H1 (cell line): Measurements from ENCODE around the gene IFNL2. TPM values are rescaled to one million over a fixed set of nuclear protein-coding genes. Genes with fewer than 3 reads are reported as not detected.

Experiments
- CTCF ChIA-PET: fragments of 300-600 bp; sonication (Branson Sonifier 250); formaldehyde crosslinking; loops from one replicate; lab custom pipeline; 2021; ENCODE audit not compliant: partially characterized antibody; lab: Charles Lee
- POLR2A ChIA-PET: fragments of 300-600 bp; sonication (Branson Sonifier 250); formaldehyde crosslinking; loops from one replicate; lab custom pipeline; 2021; ENCODE audit warnings: inconsistent platforms; ENCODE audit not compliant: partially characterized antibody; lab: Charles Lee
- DNase-seq, 2 experiments: peaks; one replicate each; pipeline versions ENCODE4 v3.0.0 to v3.0.0-alpha.2; 2010 to 2022; ENCODE audit warnings: low spot score in 2 of 2, low read depth in 1 of 2, mixed read lengths in 1 of 2
- FAIRE-seq: peaks from 2 replicates; lab custom pipeline; 2011; peaks lifted over from hg19 to GRCh38; lab: Jason Lieb, UNC
- H2AFZ ChIP-seq: 2 replicates; pipeline ENCODE4 v1.8.1; 2012; ENCODE audit warnings: low read length, inconsistent platforms
- H2AK5ac ChIP-seq: 2 replicates; pipeline ENCODE4 v1.6.1; 2013; ENCODE audit warnings: low read depth, low read length
- H2BK120ac ChIP-seq: replicated peaks from 2 replicates; pipeline ENCODE3; 2013; ENCODE audit warnings: low read depth, low read length, inconsistent platforms
- H2BK12ac ChIP-seq: 2 replicates; pipeline ENCODE4 v1.6.1; 2013; ENCODE audit warnings: low read depth, low read length
- H2BK15ac ChIP-seq: 2 replicates; pipeline ENCODE4 v1.6.1; 2013; ENCODE audit warnings: low read length
- H2BK20ac ChIP-seq: 2 replicates; pipeline ENCODE4 v1.6.1; 2013; ENCODE audit warnings: low read length
- H2BK5ac ChIP-seq: 2 replicates; pipeline ENCODE4 v1.6.1; 2013; ENCODE audit warnings: low read depth, low read length
- H3K14ac ChIP-seq: 2 replicates; pipeline ENCODE4 v1.6.1; 2013; ENCODE audit warnings: inconsistent platforms; ENCODE audit not compliant: insufficient read length
- H3K18ac ChIP-seq: 2 replicates; pipeline ENCODE4 v1.6.1; 2013; ENCODE audit warnings: low read length; ENCODE audit errors: extremely low read depth
- H3K23ac ChIP-seq: 2 replicates; pipeline ENCODE4 v1.6.1; 2013; ENCODE audit warnings: inconsistent platforms; ENCODE audit not compliant: insufficient read length
- H3K23me2 ChIP-seq: 2 replicates; pipeline ENCODE4 v1.6.1; 2013; ENCODE audit warnings: low read depth, low read length
- H3K27ac ChIP-seq: 2 replicates; pipeline ENCODE4 v1.6.1; 2011; ENCODE audit warnings: low read depth, low read length, inconsistent platforms
- H3K27me3 ChIP-seq, 4 experiments: replicated peaks in 1 of 4; 1 replicate in 1 of 4; 2 replicates in 3 of 4; pipeline versions ENCODE4 v1.6.1 to v1.8.1; 2011 to 2013; ENCODE audit warnings: low read length in 3 of 4, mild to moderate bottlenecking in 3 of 4, inconsistent platforms in 2 of 4, mixed read lengths in 2 of 4, moderate library complexity in 1 of 4; ENCODE audit not compliant: control insufficient read depth in 3 of 4, insufficient read depth in 3 of 4; ENCODE audit errors: extremely low read depth in 1 of 4
- H3K36me3 ChIP-seq, 4 experiments: 2 replicates each; pipeline versions ENCODE4 v1.6.1 to v1.8.1; 2011 to 2013; ENCODE audit warnings: mild to moderate bottlenecking in 4 of 4, low read length in 3 of 4, moderate library complexity in 2 of 4, control low read depth in 1 of 4, inconsistent platforms in 1 of 4; ENCODE audit not compliant: insufficient read depth in 4 of 4, control insufficient read depth in 2 of 4
- H3K4ac ChIP-seq: replicated peaks from 2 replicates; pipeline ENCODE3; 2013; ENCODE audit warnings: low read length, low read depth, mixed read lengths, inconsistent platforms; ENCODE audit not compliant: insufficient read length
- H3K4me1 ChIP-seq, 4 experiments: replicated peaks in 1 of 4; 1 replicate in 1 of 4; 2 replicates in 3 of 4; pipeline versions ENCODE4 v1.6.1 to v1.8.1; 2011 to 2013; ENCODE audit warnings: low read length in 3 of 4, inconsistent platforms in 2 of 4, mixed read lengths in 1 of 4; ENCODE audit not compliant: insufficient read depth in 4 of 4, control insufficient read depth in 3 of 4
- H3K4me2 ChIP-seq, 2 experiments: 2 replicates each; pipeline versions ENCODE4 v1.6.1 to v1.8.1; 2011 to 2013; ENCODE audit warnings: low read depth in 2 of 2, low read length in 2 of 2, control low read depth in 1 of 2, inconsistent platforms in 1 of 2, mild to moderate bottlenecking in 1 of 2; ENCODE audit not compliant: insufficient read depth in 1 of 2
- H3K4me3 ChIP-seq, 4 experiments: fragments of 200-600, 300-600 bp in 1 of 4; sonication (generic), shearing (Covaris generic), sonication (Bioruptor Twin) in 1 of 4; 2 replicates each; pipeline versions ENCODE4 v1.5.1 to v1.8.1; 2011 to 2016; ENCODE audit warnings: low read length in 4 of 4, low read depth in 3 of 4, control low read depth in 2 of 4, inconsistent platforms in 2 of 4, mild to moderate bottlenecking in 2 of 4, mixed read lengths in 1 of 4, moderate library complexity in 1 of 4; ENCODE audit not compliant: insufficient read depth in 2 of 4; ENCODE audit errors: extremely low read depth in 1 of 4
- H3K56ac ChIP-seq: replicated peaks from 2 replicates; pipeline ENCODE3; 2013; ENCODE audit warnings: low read depth, mild to moderate bottlenecking, mixed read lengths, low read length, inconsistent platforms; ENCODE audit not compliant: insufficient read length
- H3K79me1 ChIP-seq: 2 replicates; pipeline ENCODE4 v1.6.1; 2013; ENCODE audit warnings: low read depth, low read length, control low read depth
- H3K79me2 ChIP-seq, 2 experiments: 2 replicates each; pipeline versions ENCODE4 v1.6.1 to v1.8.1; 2012 to 2013; ENCODE audit warnings: low read length in 2 of 2, mild to moderate bottlenecking in 2 of 2, inconsistent platforms in 1 of 2; ENCODE audit not compliant: insufficient read depth in 2 of 2, control insufficient read depth in 1 of 2
- H3K9ac ChIP-seq, 4 experiments: replicated peaks in 1 of 4; 1 replicate in 1 of 4; 2 replicates in 3 of 4; pipeline versions ENCODE4 v1.6.1 to v1.8.1; 2011 to 2013; ENCODE audit warnings: low read depth in 3 of 4, low read length in 3 of 4, control low read depth in 2 of 4, mild to moderate bottlenecking in 2 of 4, moderate library complexity in 2 of 4, inconsistent platforms in 1 of 4; ENCODE audit errors: extremely low read depth in 1 of 4
- H3K9me3 ChIP-seq, 2 experiments: 2 replicates each; pipeline versions ENCODE4 v1.6.1 to v1.8.1; 2012 to 2013; ENCODE audit warnings: mild to moderate bottlenecking in 2 of 2, moderate library complexity in 2 of 2, control low read depth in 1 of 2, inconsistent platforms in 1 of 2, low read depth in 1 of 2, low read length in 1 of 2, mixed read lengths in 1 of 2; ENCODE audit not compliant: insufficient read depth in 2 of 2
- H4K20me1 ChIP-seq, 2 experiments: replicated peaks in 1 of 2; 2 replicates each; pipeline versions ENCODE3 to v1.8.1; 2011 to 2013; ENCODE audit warnings: inconsistent platforms in 2 of 2, low read length in 2 of 2, mild to moderate bottlenecking in 1 of 2; ENCODE audit not compliant: insufficient read depth in 2 of 2, control insufficient read depth in 1 of 2
- H4K5ac ChIP-seq: 2 replicates; pipeline ENCODE4 v1.6.1; 2013; ENCODE audit warnings: low read length, low read depth, mixed read lengths, inconsistent platforms; ENCODE audit not compliant: insufficient read length
- H4K8ac ChIP-seq: 2 replicates; pipeline ENCODE4 v1.8.0; 2013; ENCODE audit warnings: mild to moderate bottlenecking, moderate library complexity, low read length, inconsistent platforms; ENCODE audit not compliant: insufficient read depth; ENCODE audit errors: extremely low read depth
- H4K91ac ChIP-seq: replicated peaks from 2 replicates; pipeline ENCODE3; 2013; ENCODE audit warnings: low read length, mixed read lengths, inconsistent platforms; ENCODE audit not compliant: insufficient read length
- ASH2L ChIP-seq: fragments of 200-600, 300-600 bp; sonication (generic); IDR thresholded peaks from one replicate; pipeline ENCODE4 v1.7.1; 2017; ENCODE audit warnings: low read length
- BCL11A ChIP-seq, 2 experiments: IDR thresholded peaks; one replicate each; pipeline ENCODE4 v1.6.1; 2011; ENCODE audit warnings: low read depth in 2 of 2, low read length in 2 of 2, mild to moderate bottlenecking in 2 of 2
- CBX5 ChIP-seq: fragments of 300-800, 300-1000 bp; sonication (generic); IDR thresholded peaks from 2 replicates; pipeline ENCODE4 v1.7.1; 2016; ENCODE audit warnings: antibody characterized with exemption, low read length, low read depth
- KDM4A ChIP-seq: IDR thresholded peaks from one replicate; pipeline ENCODE4 v1.7.1; 2012; ENCODE audit warnings: low read depth, mild to moderate bottlenecking, moderate library complexity, low read length, inconsistent platforms; ENCODE audit not compliant: severe bottlenecking
- POLR2AphosphoS5 ChIP-seq: IDR thresholded peaks from 2 replicates; pipeline ENCODE4 v1.6.1; 2011; ENCODE audit warnings: low read depth, low read length
- SUZ12 ChIP-seq: fragments of 200-600 bp; sonication (generic); IDR thresholded peaks from 2 replicates; pipeline ENCODE4 v1.6.1; 2012; ENCODE audit warnings: mild to moderate bottlenecking, inconsistent platforms, low read length, moderate library complexity, mixed read lengths
- WGBS, 2 experiments: shearing (Covaris generic) in 1 of 2; methylation state at CpG; one replicate each; pipeline versions ENCODE4 v1.1.6 to v1.1.7; 2013 to 2015; ENCODE audit warnings: low lambda C conversion rate in 2 of 2, mixed read lengths in 2 of 2, inconsistent platforms in 1 of 2, low coverage in 1 of 2, missing lambda C conversion rate in 1 of 2; ENCODE audit not compliant: insufficient replicate concordance in 2 of 2, insufficient coverage in 1 of 2, insufficient read length in 1 of 2; ENCODE audit errors: extremely low coverage in 1 of 2, missing lambda C conversion rate in 1 of 2; 5-methylcytosine and 5-hydroxymethylcytosine counted together
- polyA plus RNA-seq, 7 experiments: library from polyadenylated mRNA; depleted of rRNA in 3 of 7; stranded (reverse) in 5 of 7; unstranded in 2 of 7; fragments of >200 nt in 5 of 7; fragments of 200-250 nt in 2 of 7; gene quantifications; 1 replicate in 5 of 7; 2 replicates in 1 of 7; 4 replicates in 1 of 7; pipeline versions ENCODE4 v1.2.1 to v1.2.3, GENCODE V29; 2011 to 2013; ENCODE audit warnings: missing spikeins in 2 of 7, mixed read lengths in 2 of 7
- total RNA-seq: library from RNA; stranded (reverse); fragmentation: NEBNext Ultra II Directional; extraction: Animal tissue kit (Norgen Biotek cat#: 25700); gene quantifications from 2 replicates; pipeline ENCODE4 v1.2.1, GENCODE V29; 2021

Gene IFNL2
- total and polyA plus RNA-seq, 2 of the 8 experiments (the other 6 are each of a cell fraction or from before 2014, with no cell fraction given), result not detected

DNA sequence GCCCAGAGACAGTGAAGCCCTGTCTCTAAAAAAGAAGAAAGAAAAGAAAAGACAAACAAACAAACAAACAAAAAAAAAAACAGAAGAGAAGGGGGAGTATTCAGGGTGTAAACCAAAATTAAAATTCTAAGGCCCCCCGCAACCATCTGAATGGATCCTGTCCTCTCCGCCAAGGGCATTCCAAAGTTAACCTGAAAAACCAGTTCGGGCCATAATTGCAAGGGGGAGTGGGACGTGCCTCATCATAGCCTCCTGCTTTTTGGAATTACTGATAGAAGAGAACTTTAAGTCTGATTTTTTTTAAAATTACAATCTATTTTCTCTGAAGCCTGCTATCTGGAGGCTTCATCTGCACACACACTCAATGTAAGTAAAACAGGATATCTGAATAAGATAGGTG, 5.7 kb upstream of the IFNL2 start:
- Histone ChIP-seq H3K4me2 (no peak overlapping the region), H4K20me1 (peaks cover 0 to 4% of the 10 kb centered on the region in 2 experiments), H3K79me2 (no peaks in the 10 kb centered on the region), H2AK5ac (no peak overlapping the region), H2BK15ac (no peak overlapping the region), H3K23ac (no peak overlapping the region), H3K9ac (no peak overlapping the region), H2BK5ac (no peak overlapping the region), H3K23me2 (peaks cover 11% of the 10 kb centered on the region; the same call in 1 of the 2 replicates), H3K36me3 (no peaks in the 10 kb centered on the region), H3K79me1 (no peaks in the 10 kb centered on the region), H3K18ac (no peak overlapping the region), H4K5ac (no peak overlapping the region), H4K91ac (no peak overlapping the region), H3K4me1 (peaks cover 0 to 13% (median 7%) of the 10 kb centered on the region in 4 experiments; a peak in 4 of 7 replicates), H2BK12ac (no peak overlapping the region), H3K14ac (no peak overlapping the region), H3K9me3 (peaks cover 0 to 12% of the 10 kb centered on the region in 2 experiments; a peak in 2 of 4 replicates), H3K4me3 (no peak overlapping the region), H3K27me3 (peaks cover 38 to 60% (median 41%) of the 10 kb centered on the region in 4 experiments), H3K27ac (no peak overlapping the region), H2BK20ac (no peak overlapping the region), H2AFZ (no peak overlapping the region), H3K56ac (no peak overlapping the region), H3K4ac (no peak overlapping the region), H2BK120ac (no peak overlapping the region), H4K8ac (no peak overlapping the region)
- ChIA-PET POLR2A (interaction anchor here (0.8 kb wide), 1 partner anchor 64 kb away, joined by 3 read pairs; no protein-coding TSS in a partner anchor), CTCF (interaction anchor here (1.3 kb wide), 2 partner anchors 16 to 64 kb away, joined by 4 to 5 read pairs; no protein-coding TSS in a partner anchor)
- FAIRE-seq, result no peak
- 76% methylated on average over 4 of the region's 4 CpGs; no CpG with 5 or more reads in 1 of the 2 experiments for WGBS, 2 experiments
- no peak for DNase-seq
- TF ChIP-seq SUZ12, result no peak
- TF ChIP-seq ASH2L, result no peak
- TF ChIP-seq CBX5, result no peak
- no peak for TF ChIP-seq KDM4A
- TF ChIP-seq BCL11A (IDR thresholded peaks at IDR 0.05; ENCODE audit: low read depth in 2 of 2, low read length in 2 of 2), result no peak
- no peak for TF ChIP-seq POLR2AphosphoS5
- TF ChIP-seq, all 59 proteins: peak for 0
